Tibial artery (tissue), 4 donors: ENCODE measurements around the gene NEGR1.

ENCODE experiments used
- DNase-seq, 2 donors: peaks; one replicate each; pipeline ENCODE4 v3.0.0-alpha.2; 2019
- H3K27ac ChIP-seq, 2 donors: fragments of 200-600 bp; sonication (generic) in 1 of 2; 1 replicate in 1 of 2; 2 replicates in 1 of 2; pipeline ENCODE4 v1.5.1; 2018 to 2019; ENCODE audit warnings: mild to moderate bottlenecking in 1 of 2
- H3K27me3 ChIP-seq, 2 donors: fragments of 200-600 bp; sonication (generic) in 1 of 2; one replicate each; pipeline versions ENCODE4 v1.5.1 to v1.6.0; 2016 to 2019
- H3K36me3 ChIP-seq, 3 donors: fragments of 200-600 bp; sonication (generic) in 2 of 3; one replicate each; pipeline ENCODE4 v1.5.1; 2016 to 2019; ENCODE audit warnings: mild to moderate bottlenecking in 2 of 3
- H3K4me1 ChIP-seq, 4 donors: fragments of 200-600 bp; sonication (generic) in 2 of 4; 1 replicate in 3 of 4; 2 replicates in 1 of 4; pipeline ENCODE4 v1.5.1; 2016 to 2019
- H3K4me3 ChIP-seq, 2 donors: fragments of 200-600 bp; sonication (generic) in 1 of 2; 1 replicate in 1 of 2; 2 replicates in 1 of 2; pipeline ENCODE4 v1.5.1; 2018 to 2019; ENCODE audit warnings: mild to moderate bottlenecking in 2 of 2
- H3K9me3 ChIP-seq, 3 donors: fragments of 200-600 bp; sonication (generic) in 1 of 3; one replicate each; pipeline ENCODE4 v1.5.1; 2016 to 2019
- intact Hi-C: fragments of 100-400 bp; cut with DNase I; formaldehyde crosslinking; loops from one replicate; pipeline ENCODE4 v1.15.0; 2023; ENCODE audit warnings: low total_unique reads
- TF ChIP-seq, protein P1 (sequence below), 2 experiments: fragments of 200-600 bp in 1 of 2; fragments of 450-650 bp in 1 of 2; IDR thresholded peaks; one replicate each; pipeline ENCODE4 v1.5.1; 2017 to 2019; ENCODE audit warnings: antibody characterized with exemption in 2 of 2, mild to moderate bottlenecking in 1 of 2, moderate library complexity in 1 of 2

The NEGR1 gene

DNA sequence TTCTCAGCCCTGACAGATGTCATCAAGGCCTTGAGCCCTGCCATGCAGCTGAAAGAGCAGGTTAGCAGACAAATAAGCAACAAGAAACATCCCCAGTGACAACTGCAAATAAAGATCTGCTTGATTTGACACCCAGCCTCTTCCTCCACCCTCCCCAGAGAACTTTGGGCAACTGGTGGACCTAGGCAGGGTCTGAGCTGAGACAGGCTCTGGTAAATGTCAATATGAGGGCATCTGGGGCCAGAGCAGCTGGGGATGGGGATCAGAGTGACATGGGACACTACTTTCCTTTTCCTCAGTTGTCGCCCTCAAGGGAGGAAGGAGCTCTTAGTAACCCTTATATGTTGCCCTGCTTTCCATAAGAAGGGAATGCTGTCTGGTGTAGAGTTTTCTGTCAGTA, 544.1 kb downstream of the NEGR1 start:
- H3K27me3 ChIP-seq: no peaks in the 10 kb centered on the region
- intact Hi-C loops: no loop called here
- no peaks in the 10 kb centered on the region for H3K36me3 ChIP-seq
- no peaks in the 10 kb centered on the region for H3K9me3 ChIP-seq
- H3K4me3 ChIP-seq: no peak overlapping the region
- TF ChIP-seq, protein P1, sequence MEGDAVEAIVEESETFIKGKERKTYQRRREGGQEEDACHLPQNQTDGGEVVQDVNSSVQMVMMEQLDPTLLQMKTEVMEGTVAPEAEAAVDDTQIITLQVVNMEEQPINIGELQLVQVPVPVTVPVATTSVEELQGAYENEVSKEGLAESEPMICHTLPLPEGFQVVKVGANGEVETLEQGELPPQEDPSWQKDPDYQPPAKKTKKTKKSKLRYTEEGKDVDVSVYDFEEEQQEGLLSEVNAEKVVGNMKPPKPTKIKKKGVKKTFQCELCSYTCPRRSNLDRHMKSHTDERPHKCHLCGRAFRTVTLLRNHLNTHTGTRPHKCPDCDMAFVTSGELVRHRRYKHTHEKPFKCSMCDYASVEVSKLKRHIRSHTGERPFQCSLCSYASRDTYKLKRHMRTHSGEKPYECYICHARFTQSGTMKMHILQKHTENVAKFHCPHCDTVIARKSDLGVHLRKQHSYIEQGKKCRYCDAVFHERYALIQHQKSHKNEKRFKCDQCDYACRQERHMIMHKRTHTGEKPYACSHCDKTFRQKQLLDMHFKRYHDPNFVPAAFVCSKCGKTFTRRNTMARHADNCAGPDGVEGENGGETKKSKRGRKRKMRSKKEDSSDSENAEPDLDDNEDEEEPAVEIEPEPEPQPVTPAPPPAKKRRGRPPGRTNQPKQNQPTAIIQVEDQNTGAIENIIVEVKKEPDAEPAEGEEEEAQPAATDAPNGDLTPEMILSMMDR (IDR thresholded peaks at IDR 0.05): no peak
- no peak overlapping the region for H3K27ac ChIP-seq
- no peaks in the 10 kb centered on the region for H3K4me1 ChIP-seq
- no peak for DNase-seq

DNA sequence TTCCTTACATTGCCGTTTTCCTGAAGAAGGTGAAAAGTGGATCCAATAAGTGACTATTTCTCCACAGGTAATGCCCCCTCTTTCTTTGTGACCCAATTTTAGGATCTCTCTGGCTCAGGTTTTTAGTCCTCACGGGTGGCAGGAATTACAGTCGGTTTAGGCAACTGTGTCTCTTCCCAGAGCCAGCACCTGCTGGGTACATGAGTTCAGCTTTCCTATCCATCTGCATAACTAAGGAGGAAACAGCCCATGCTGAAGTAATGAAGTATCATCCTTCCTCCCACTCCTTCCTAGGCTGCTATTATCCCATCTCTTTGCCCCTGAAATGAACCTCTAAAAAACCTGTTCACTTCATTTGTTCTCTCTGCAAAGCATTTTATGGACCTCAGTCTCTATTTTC, 544.6 kb downstream of the NEGR1 start:
- TF ChIP-seq, protein P1 (IDR thresholded peaks at IDR 0.05): no peak
- Histone ChIP-seq H3K27ac (no peak overlapping the region), H3K9me3 (no peaks in the 10 kb centered on the region), H3K27me3 (no peaks in the 10 kb centered on the region), H3K36me3 (no peaks in the 10 kb centered on the region), H3K4me1 (no peaks in the 10 kb centered on the region), H3K4me3 (no peak overlapping the region)
- intact Hi-C loops: no loop called here
- no peak for DNase-seq

DNA sequence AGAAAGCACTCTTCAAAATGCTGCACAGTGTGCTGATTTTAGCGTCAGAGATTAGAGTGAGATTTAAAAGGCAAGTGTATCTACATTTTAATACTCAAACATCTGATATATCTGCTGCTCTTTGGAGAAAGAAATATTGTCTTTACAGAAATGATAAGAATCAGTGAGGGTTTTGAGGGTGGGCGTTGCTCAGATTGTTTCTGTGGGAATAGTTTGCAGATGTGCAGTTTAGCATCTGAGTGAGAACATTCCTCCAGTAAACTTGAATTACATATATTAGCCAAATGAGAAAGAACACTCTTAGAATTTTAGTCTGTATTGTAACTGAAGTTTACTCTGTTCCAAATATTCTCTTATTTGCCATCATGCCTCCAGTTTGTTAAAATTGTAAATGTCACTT, 549.2 kb downstream of the NEGR1 start:
- no peaks in the 10 kb centered on the region for H3K9me3 ChIP-seq
- TF ChIP-seq, protein P1 (IDR thresholded peaks at IDR 0.05): no peak
- H3K27me3 ChIP-seq: no peaks in the 10 kb centered on the region
- no peak overlapping the region for H3K27ac ChIP-seq
- no peaks in the 10 kb centered on the region for H3K36me3 ChIP-seq
- H3K4me3 ChIP-seq: no peak overlapping the region
- H3K4me1 ChIP-seq: no peaks in the 10 kb centered on the region
- no peak for DNase-seq
- intact Hi-C loops: no loop called here

DNA sequence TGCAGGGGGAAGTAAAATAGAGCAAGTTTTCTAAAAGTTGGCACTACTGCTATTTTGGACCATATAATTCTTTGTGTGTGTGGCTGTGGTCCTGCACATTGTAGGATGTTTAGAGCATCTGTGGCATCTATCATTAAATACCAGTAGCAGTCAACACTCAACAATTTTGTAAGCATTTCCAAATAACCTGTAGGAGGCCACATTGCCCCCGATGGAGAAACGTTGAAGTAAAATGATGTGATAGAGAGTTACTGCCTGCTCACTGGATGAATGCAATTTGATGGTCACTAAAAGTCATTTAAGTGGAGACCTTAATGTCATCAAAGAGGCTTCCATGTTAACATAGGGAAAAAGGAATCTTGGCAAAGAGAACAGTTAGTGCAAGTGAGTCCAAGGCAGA, 560.8 kb downstream of the NEGR1 start:
- H3K9me3 ChIP-seq: no peaks in the 10 kb centered on the region
- H3K27ac ChIP-seq: no peak overlapping the region
- H3K27me3 ChIP-seq: no peaks in the 10 kb centered on the region
- TF ChIP-seq, protein P1 (IDR thresholded peaks at IDR 0.05): no peak
- H3K4me3 ChIP-seq: no peak overlapping the region
- intact Hi-C loops: no loop called here
- no peak for DNase-seq
- H3K36me3 ChIP-seq: no peaks in the 10 kb centered on the region
- no peaks in the 10 kb centered on the region for H3K4me1 ChIP-seq

DNA sequence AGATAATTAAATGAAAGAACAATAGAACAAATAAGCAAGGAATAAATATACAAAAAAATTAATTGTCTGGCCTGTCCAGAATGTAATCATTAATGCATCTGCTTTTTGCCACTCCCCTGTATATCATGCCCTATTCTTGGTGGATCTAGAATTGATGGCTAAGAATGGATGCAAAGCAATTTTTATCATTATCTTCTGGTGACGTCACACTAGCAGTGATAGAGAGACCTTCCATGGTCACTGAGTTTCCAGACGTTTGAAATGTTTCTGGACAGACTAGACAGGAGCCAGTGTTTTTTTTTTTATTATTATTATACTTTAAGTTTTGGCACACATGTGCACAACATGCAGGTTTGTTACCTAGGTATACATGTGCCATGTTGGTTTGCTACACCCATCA, 563.0 kb downstream of the NEGR1 start:
- H3K27ac ChIP-seq: no peak overlapping the region
- H3K4me3 ChIP-seq: no peak overlapping the region
- TF ChIP-seq, protein P1 (IDR thresholded peaks at IDR 0.05): no peak
- intact Hi-C loops: no loop called here
- H3K9me3 ChIP-seq: peaks cover 2 to 12% (median 8%) of the 10 kb centered on the region in 3 donors
- H3K27me3 ChIP-seq: no peaks in the 10 kb centered on the region
- DNase-seq: no peak
- no peaks in the 10 kb centered on the region for H3K4me1 ChIP-seq
- no peaks in the 10 kb centered on the region for H3K36me3 ChIP-seq

DNA sequence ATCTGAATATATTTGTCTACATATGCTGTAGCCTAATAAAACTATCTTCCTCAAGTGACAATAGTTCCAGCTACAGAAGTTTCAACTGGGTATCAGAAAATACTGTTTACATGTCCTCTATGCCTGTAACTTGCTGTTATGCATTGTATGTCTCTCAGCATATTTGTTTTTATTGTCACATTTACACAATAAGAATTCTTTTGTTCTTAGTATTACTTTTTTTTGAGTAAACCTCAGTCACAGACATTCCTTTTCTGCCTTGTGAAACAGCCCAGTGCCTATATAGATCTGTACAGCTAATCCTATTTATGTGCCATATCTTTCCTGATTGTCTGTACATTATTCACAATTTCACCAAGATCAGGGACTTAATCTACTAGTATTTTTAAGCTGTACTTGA, 565.2 kb downstream of the NEGR1 start:
- no peak overlapping the region for H3K27ac ChIP-seq
- H3K4me1 ChIP-seq: no peaks in the 10 kb centered on the region
- peaks cover 2 to 12% (median 8%) of the 10 kb centered on the region in 3 donors for H3K9me3 ChIP-seq
- intact Hi-C loops: no loop called here
- no peaks in the 10 kb centered on the region for H3K36me3 ChIP-seq
- TF ChIP-seq, protein P1 (IDR thresholded peaks at IDR 0.05): no peak
- H3K4me3 ChIP-seq: no peak overlapping the region
- no peak for DNase-seq
- H3K27me3 ChIP-seq: no peaks in the 10 kb centered on the region
